Measurements from ENCODE around the gene EXTL1. TPM values are rescaled to one million over a fixed set of nuclear protein-coding genes. Genes with fewer than 3 reads are reported as not detected.
A peak's percentile ranks its signal among the peaks of the same experiment; 100 is the strongest.

EXTL1 gene
- total RNA-seq, 1 donor from 2014 or later: not detected

DNA sequence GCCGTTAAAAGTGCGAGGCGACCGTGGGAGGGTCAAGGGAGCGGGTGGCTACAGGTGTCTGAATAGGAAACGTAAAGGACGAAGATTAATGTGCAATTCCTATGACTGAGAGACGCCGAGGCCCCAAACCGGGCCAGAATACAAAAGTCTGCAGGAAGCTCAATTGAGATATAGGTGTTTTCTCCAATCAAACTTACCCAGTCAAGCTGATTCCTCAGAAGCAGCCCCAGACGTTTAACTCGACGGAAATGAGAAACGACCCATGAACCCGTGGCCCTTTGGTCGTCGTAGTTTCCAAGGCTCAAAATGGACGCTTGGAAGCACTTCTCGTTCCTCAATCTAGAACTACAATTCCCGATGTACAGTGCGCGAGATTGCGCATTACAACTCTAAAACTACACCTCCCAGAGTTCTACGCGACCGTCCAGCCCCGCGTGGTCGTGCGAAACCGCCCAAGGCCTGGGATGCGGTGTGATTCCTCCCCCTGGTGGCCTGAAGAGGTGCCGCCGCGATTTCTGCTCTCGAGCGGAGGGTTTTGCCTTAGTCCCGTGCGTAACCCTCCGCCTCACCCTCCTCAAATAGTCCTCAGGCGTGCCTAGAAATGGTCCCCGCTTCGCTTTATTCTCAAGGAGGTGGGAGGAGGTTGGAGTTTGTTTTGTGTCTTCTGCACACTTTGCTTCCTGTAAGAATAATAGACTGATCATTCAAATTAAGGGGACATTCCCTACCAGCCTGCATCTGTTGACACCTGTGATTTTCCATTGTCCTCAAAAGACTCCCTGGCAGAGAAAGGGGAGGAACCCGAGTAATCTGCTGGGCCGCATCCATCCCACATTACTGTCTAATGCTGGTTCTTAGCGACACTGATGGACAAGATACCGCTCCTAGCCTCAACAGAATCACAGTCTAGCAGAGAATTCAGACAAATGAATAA, 23.5 kb upstream of the EXTL1 start, which contains the start of gene PAFAH2:
PAFAH2 (minus strand) TSS at position 236 of the 934 bp plus-strand sequence. CDS start 7,247 bp downstream, outside the sequence.
- DNase-seq (ENCODE audit: low spot score): peak; percentile 97
- peak; percentile 97 for ATAC-seq

DNA sequence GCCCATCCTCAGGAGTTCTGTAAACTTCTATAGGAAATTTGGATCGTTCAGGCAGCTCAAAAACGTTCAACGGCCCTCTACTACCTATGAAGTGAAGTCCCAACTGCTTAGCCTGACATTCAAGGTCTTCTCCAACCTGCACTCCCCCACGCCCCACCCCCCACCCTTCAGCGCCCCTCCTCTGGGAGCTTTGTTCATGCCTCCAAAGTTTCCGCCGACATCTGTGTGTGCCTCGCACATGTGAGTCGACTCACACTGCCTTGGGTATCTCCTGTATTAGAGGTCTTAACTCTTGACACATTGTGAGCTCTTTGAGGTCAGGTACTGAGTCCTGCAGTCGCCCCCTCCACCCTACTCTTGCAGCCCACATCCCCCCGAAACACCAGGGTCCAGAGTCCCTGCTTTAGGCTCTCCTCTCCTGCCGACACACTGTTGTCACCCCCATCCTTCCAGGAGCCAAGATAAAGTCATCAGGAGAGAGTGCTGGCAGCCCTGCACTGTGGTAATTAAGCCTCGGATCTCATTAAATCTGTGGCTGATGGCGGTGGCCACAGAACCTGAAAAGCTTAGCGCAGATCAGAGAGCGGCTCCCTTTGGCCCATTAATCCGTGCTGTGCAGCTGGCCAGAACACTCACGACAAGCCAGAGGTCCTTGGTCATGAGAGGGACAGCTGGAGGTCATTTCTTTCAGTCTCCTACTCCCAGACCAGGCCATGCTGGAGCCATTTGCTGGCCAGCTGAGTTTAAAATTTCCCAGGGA, 22.4 kb upstream of the EXTL1 start:
- DNase-seq (ENCODE audit: low spot score) (no peak), ATAC-seq (no peak)

DNA sequence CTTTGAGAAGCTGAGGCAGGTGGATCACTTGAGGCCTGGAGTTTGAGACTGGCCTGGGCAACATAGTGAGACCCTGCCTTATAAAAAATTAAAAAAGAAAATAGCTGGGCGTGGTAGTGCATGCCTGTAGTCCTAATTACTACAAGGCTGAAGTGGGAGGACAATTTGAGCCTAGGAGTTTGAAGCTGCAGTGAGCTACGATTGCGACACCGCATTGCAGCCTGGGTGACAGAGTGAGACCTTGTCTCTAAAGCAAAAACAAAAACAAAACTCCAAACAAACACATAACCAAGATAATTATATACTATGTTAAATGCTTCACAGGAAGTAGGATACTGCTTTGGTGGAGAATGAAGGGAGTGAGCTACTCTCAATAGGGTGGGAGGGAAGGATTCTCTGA, 18.3 kb upstream of the EXTL1 start:
- DNase-seq (ENCODE audit: low spot score) (no peak), ATAC-seq (no peak)

DNA sequence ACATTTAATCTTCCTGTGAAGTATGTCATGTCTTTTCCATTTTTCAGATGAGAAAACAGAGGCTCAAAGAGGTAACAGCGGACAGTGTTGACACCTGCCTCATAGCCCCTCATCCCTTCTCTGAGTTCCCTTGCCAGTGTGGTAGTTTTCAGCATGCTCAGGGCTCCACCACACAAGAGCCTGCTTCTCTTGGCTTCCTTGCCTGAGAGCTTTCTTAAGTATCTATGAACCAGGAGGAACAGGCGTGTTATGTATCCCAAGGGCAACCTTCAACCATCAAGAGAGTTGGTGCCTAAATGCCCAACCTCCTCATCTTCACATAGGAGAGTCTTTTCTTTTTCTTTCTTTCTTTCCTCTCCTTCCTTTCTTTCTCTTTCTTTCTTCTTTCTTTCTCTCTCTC, 17.8 kb upstream of the EXTL1 start:
- no peak for DNase-seq (ENCODE audit: low spot score)
- ATAC-seq: no peak

DNA sequence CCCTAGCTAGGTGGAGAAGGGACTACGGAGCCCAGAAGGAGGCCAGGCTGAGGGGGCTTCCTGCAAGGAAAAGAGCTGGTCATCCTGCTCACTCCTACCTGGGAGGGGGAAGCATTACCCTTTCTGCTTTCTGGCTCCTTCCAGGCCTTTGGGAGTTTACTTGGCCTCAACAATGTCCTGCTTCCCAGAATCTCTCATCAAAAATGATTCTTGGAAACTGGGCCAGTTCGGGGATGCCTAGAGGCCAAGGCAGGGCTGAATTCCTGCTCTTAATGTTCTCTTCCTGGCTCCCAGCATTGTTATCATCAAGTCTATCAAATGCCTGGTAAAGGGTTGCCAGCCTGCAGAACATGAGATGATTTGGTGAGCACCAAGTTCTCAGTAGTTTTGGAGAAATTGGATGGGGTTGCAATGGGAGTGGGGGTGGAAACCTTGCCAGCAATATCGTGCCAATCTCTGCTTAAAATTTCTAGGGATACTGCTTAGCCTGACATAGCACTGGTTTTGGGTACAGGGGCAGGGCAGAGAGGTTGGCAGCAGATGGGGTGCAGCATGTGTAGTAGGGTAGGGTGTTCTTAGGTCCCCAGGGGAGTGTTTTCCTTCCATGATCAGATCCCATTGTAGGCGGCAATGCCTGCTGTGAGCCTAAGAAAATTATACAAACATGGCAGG, 16.0 kb upstream of the EXTL1 start:
- no peak for DNase-seq (ENCODE audit: low spot score)
- ATAC-seq: no peak

GRCh38 chr1:26006710-26007109, 14.9 kb upstream of the EXTL1 start:
- DNase-seq (ENCODE audit: low spot score) (no peak), ATAC-seq (no peak)

DNA sequence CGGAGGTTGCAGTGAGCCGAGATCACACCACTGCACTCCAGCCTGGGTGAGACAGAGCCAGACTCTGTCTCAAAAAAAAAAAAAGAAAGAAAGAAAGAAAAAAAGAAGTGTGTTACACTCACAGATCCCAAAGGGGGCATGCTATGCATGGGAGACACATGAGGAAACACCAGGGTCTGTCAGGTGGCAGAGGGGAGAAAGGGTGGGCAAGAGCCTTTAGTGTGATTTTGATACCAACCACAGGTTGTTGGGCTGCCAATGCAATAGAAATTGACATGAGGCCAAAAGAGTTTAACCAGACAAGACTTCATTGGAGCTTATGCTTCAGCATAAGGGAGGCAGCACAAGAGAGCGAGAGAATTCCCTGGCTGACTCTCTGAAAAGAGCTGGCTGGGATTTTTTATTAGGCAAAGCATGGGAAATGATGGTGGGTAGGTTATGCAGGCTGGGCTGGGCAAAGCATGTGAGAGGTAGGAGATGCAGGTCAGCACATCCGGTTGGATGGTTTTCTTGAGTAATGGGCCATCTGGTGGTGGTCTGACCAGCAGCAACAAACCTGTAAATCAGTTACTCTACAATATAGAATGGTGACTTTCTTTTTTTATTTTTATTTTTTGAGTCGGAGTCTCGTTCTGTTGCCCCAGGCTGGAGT, 11.7 kb upstream of the EXTL1 start:
- ATAC-seq: no peak

DNA sequence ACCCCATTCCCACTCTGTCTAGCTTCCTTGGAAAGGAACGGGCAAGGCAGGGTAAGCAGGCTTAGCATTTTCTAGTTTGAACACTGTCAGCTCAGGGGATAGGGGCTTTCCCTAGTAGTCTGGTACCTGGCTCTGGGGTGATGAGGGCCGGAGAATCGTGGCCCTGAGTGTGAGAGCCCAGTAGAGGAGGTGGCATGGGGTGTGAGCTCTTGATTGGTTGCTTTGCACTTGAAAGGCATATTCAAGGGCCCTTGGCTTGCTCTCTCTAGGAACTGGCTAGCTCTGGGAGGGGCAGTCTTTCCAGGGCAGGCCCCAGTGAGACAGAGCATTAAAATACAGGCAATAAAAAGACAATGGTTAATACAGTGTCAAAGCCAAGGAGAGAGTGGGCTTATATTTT, 10.8 kb upstream of the EXTL1 start:
- DNase-seq (ENCODE audit: low spot score) (no peak), ATAC-seq (no peak)

More for the DNA sequence above, 11.7 kb upstream of the EXTL1 start:
- DNase-seq (ENCODE audit: low spot score): no peak

- peak; percentile 32 for ATAC-seq
- no peak for DNase-seq (ENCODE audit: low spot score)
Measured at GRCh38 chr1:26012864-26013263, 8.7 kb upstream of the EXTL1 start.

- no peak for ATAC-seq
- no peak for DNase-seq (ENCODE audit: low spot score)
Measured at GRCh38 chr1:26014179-26014578, 7.4 kb upstream of the EXTL1 start.

DNA sequence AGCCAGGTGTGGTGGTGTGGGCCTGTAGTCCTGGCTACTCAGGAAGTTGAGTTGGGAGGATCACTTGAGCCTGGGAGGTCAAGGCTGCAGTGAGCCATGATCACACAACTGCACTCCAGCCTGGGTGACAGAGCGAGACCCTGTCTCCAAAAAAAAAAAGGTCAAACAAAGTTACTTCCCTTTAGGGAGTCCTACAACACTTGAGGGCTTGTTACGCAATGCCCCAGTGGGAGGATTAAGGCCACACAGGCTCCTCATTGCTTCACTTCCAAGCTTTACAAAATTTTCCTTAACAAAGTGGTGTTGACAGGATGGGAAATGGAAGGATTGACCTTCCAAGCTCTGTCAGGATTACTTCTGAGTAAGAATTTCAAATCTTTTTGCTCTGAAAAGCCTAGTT, 6.2 kb upstream of the EXTL1 start:
- DNase-seq (ENCODE audit: low spot score) (no peak), ATAC-seq (peak; percentile 35)

- no peak for ATAC-seq
- DNase-seq (ENCODE audit: low spot score): no peak
Measured at GRCh38 chr1:26016258-26016952, 5.2 kb upstream of the EXTL1 start.

DNA sequence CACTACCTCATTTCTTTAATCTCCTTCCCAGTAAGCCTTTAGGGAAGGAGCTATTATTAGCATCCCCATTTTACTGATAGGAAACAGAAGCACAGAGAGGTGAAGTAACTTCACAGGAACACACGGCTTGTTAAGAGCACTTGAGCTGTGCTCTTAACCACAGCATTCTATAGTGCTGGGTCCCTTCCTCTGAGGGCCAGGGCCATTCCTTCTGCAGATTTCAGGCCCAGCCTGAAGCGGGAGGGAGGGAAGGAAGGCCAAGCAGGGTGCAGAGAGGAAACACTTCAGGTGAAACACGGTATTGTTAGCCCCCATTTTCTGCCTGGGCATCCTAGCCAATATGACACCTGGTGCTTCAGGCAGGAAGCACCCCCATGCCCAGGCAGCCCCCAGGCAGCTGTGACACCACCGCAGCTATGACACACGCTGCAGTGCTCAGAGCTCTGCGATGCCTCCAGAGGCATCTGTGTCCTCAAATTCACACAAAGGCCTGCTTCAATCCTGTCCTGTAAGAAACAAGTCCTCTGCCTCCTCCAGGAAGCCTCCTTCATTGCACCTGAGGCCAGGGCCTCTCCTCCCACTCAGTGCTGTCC, 4.5 kb upstream of the EXTL1 start:
- no peak for DNase-seq (ENCODE audit: low spot score)

GRCh38 chr1:26017606-26018005, 4.0 kb upstream of the EXTL1 start:
- ATAC-seq (no peak), DNase-seq (ENCODE audit: low spot score) (no peak)

More for the DNA sequence above, 4.5 kb upstream of the EXTL1 start:
- ATAC-seq: no peak

- DNase-seq (ENCODE audit: low spot score): no peak
- ATAC-seq: no peak
Measured at GRCh38 chr1:26019641-26020315, 1.8 kb upstream of the EXTL1 start.

GRCh38 chr1:26020330-26020768, 1.2 kb upstream of the EXTL1 start:
- DNase-seq (ENCODE audit: low spot score): no peak

GRCh38 chr1:26020941-26021646, 481 bp upstream of the EXTL1 start:
- ATAC-seq: no peak
- no peak for DNase-seq (ENCODE audit: low spot score)

More at GRCh38 chr1:26020330-26020768, 1.2 kb upstream of the EXTL1 start:
- no peak for ATAC-seq

GRCh38 chr1:26022404-26022779, 817 bp downstream of the EXTL1 start:
- ATAC-seq: no peak
- no peak for DNase-seq (ENCODE audit: low spot score)

Measured in left lobe of liver (tissue), 2 donors.